Measurements from ENCODE around the gene RGS6.

RGS6 gene

GRCh38 chr14:72559669-72560255 lies 627.5 kb downstream of the RGS6 start:
- DNase-seq = no peak

GRCh38 chr14:72560331-72560730 lies 628.1 kb downstream of the RGS6 start:
- no peak for DNase-seq

- DNase-seq = no peak
Observed at GRCh38 chr14:72560889-72561493, 628.8 kb downstream of the RGS6 start.

GRCh38 chr14:72562300-72562699 lies 630.1 kb downstream of the RGS6 start:
- no peak for DNase-seq

- no peak for DNase-seq
Observed at GRCh38 chr14:72563676-72564075, 631.4 kb downstream of the RGS6 start.

GRCh38 chr14:72565149-72565559 lies 632.9 kb downstream of the RGS6 start:
- DNase-seq = no peak

GRCh38 chr14:72565917-72566316 lies 633.7 kb downstream of the RGS6 start:
- DNase-seq = no peak

- DNase-seq = no peak
Observed at GRCh38 chr14:72567226-72567625, 635.0 kb downstream of the RGS6 start.

- no peak for DNase-seq
Observed at GRCh38 chr14:72568296-72568992, 636.2 kb downstream of the RGS6 start.

GRCh38 chr14:72573725-72574417 lies 641.6 kb downstream of the RGS6 start:
- no peak for DNase-seq

GRCh38 chr14:72574715-72575114 lies 642.5 kb downstream of the RGS6 start:
- DNase-seq = no peak

GRCh38 chr14:72576258-72576657 lies 644.0 kb downstream of the RGS6 start:
- DNase-seq = no peak

- DNase-seq = no peak
Observed at GRCh38 chr14:72577521-72577920, 645.3 kb downstream of the RGS6 start.

GRCh38 chr14:72578514-72578913 lies 646.3 kb downstream of the RGS6 start:
- DNase-seq = no peak

GRCh38 chr14:72582582-72582981 lies 650.4 kb downstream of the RGS6 start:
- no peak for DNase-seq

- DNase-seq = no peak
Observed at GRCh38 chr14:72583316-72584272, 651.4 kb downstream of the RGS6 start.

- DNase-seq = no peak
Observed at GRCh38 chr14:72588521-72588920, 656.3 kb downstream of the RGS6 start.

- DNase-seq = no peak
Observed at GRCh38 chr14:72589652-72590051, 657.4 kb downstream of the RGS6 start.

- peak in 1 of 5 donors; percentile 74 for DNase-seq
Observed at GRCh38 chr14:72590577-72590976, 658.3 kb downstream of the RGS6 start.

- DNase-seq = no peak
Observed at GRCh38 chr14:72591391-72591790, 659.2 kb downstream of the RGS6 start.

GRCh38 chr14:72594099-72594901 lies 662.1 kb downstream of the RGS6 start:
- DNase-seq = peak in 2 of 5 donors; percentile 13 to 93
